IMR-90 (cell line): Measurements from ENCODE around the gene GSG1. TPM values are rescaled to one million over a fixed set of nuclear protein-coding genes. Genes with fewer than 3 reads are reported as not detected.
A peak's percentile ranks its signal among the peaks of the same experiment; 100 is the strongest.

ENCODE experiments used
- ATAC-seq: fragments of 200-7000 bp; cut with Tn5 transposase; 2 replicates; pipeline ENCODE4 v1.9.1; 2020; ENCODE audit warnings: low read depth, mild to moderate bottlenecking, moderate library complexity
- BruUV-seq: library from RNA; stranded (reverse); fragments of 400-500 nt; replicated peaks from 2 replicates; lab custom pipeline; 2021; lab: Mats Ljungman, UMichigan
- CTCF ChIA-PET: fragments of 300-600 bp; formaldehyde crosslinking; extraction: SDS; loops from one replicate; lab custom pipeline; 2021; ENCODE audit warnings: antibody characterized with exemption; lab: Yijun Ruan, JAX
- POLR2A ChIA-PET: fragments of 300-600 bp; sonication (Branson Sonifier 250); formaldehyde crosslinking; loops from one replicate; lab custom pipeline; 2022; ENCODE audit warnings: antibody characterized with exemption; ENCODE audit not compliant: unreplicated experiment; lab: Charles Lee
- DNase-seq: peaks from one replicate; pipeline ENCODE4 v3.0.0; 2013
- H2AFZ ChIP-seq: replicated peaks from 2 replicates; pipeline ENCODE3; 2013; ENCODE audit warnings: low read length, mild to moderate bottlenecking; ENCODE audit not compliant: poor library complexity
- H2AK5ac ChIP-seq: 2 replicates; pipeline ENCODE4 v1.6.1; 2013; ENCODE audit warnings: low read depth, low read length, inconsistent platforms
- H2AK9ac ChIP-seq: replicated peaks from 2 replicates; pipeline ENCODE3; 2013; ENCODE audit warnings: mild to moderate bottlenecking, low read depth, low read length, moderate library complexity; ENCODE audit not compliant: poor library complexity
- H2BK120ac ChIP-seq: 2 replicates; pipeline ENCODE4 v1.6.1; 2013; ENCODE audit warnings: low read depth, low read length, inconsistent platforms
- H2BK15ac ChIP-seq: 3 replicates; pipeline ENCODE4 v1.6.1; 2013; ENCODE audit warnings: low read depth, low read length, inconsistent platforms
- H2BK20ac ChIP-seq: 2 replicates; pipeline ENCODE4 v1.6.1; 2013; ENCODE audit warnings: low read depth, mild to moderate bottlenecking, inconsistent platforms, low read length, moderate library complexity
- H2BK5ac ChIP-seq: 2 replicates; pipeline ENCODE4 v1.6.1; 2013; ENCODE audit warnings: mild to moderate bottlenecking, low read depth, low read length, inconsistent platforms; ENCODE audit not compliant: poor library complexity, severe bottlenecking
- H3K14ac ChIP-seq: replicated peaks from 2 replicates; pipeline ENCODE4 v1.6.1; 2013; ENCODE audit warnings: low read depth, low read length, inconsistent platforms
- H3K18ac ChIP-seq: 2 replicates; pipeline ENCODE4 v1.6.1; 2013; ENCODE audit warnings: low read depth, low read length, control low read depth
- H3K23ac ChIP-seq: 2 replicates; pipeline ENCODE4 v1.6.1; 2013; ENCODE audit warnings: low read depth, low read length, inconsistent platforms
- H3K27ac ChIP-seq: 2 replicates; pipeline ENCODE4 v1.5.1; 2013; ENCODE audit warnings: mild to moderate bottlenecking, control low read depth, low read length; ENCODE audit not compliant: insufficient read depth
- H3K27me3 ChIP-seq: 2 replicates; pipeline ENCODE4 v1.6.1; 2013; ENCODE audit warnings: low read length; ENCODE audit not compliant: control insufficient read depth, insufficient read depth
- H3K36me3 ChIP-seq: 2 replicates; pipeline ENCODE4 v1.6.1; 2013; ENCODE audit warnings: low read length, mixed read lengths; ENCODE audit not compliant: control insufficient read depth, insufficient read depth
- H3K4ac ChIP-seq: 2 replicates; pipeline ENCODE4 v1.6.1; 2013; ENCODE audit warnings: low read depth, low read length, inconsistent platforms
- H3K4me1 ChIP-seq: 2 replicates; pipeline ENCODE4 v1.6.1; 2013; ENCODE audit warnings: low read length, mixed read lengths; ENCODE audit not compliant: control insufficient read depth, insufficient read depth
- H3K4me2 ChIP-seq: 2 replicates; pipeline ENCODE4 v1.6.1; 2013; ENCODE audit warnings: low read depth, mild to moderate bottlenecking, control low read depth, low read length, moderate library complexity
- H3K4me3 ChIP-seq: 2 replicates; pipeline ENCODE4 v1.5.1; 2013; ENCODE audit warnings: low read depth, mild to moderate bottlenecking, control low read depth, low read length, moderate library complexity; ENCODE audit not compliant: insufficient read depth
- H3K56ac ChIP-seq: 2 replicates; pipeline ENCODE4 v1.6.1; 2013; ENCODE audit warnings: low read length, inconsistent platforms; ENCODE audit not compliant: insufficient read depth; ENCODE audit errors: extremely low read depth
- H3K79me1 ChIP-seq, 2 experiments: 2 replicates each; pipeline ENCODE4 v1.6.1; 2013; ENCODE audit warnings: low read length in 2 of 2, inconsistent platforms in 1 of 2, low read depth in 1 of 2
- H3K9ac ChIP-seq: 2 replicates; pipeline ENCODE4 v1.6.1; 2013; ENCODE audit warnings: low read depth, low read length, control low read depth
- H3K9me1 ChIP-seq: 2 replicates; pipeline ENCODE4 v1.6.1; 2013; ENCODE audit warnings: low read length, inconsistent platforms; ENCODE audit not compliant: insufficient read depth
- H3K9me3 ChIP-seq: 2 replicates; pipeline ENCODE4 v1.6.1; 2013; ENCODE audit warnings: low read length; ENCODE audit not compliant: control insufficient read depth, insufficient read depth
- H4K20me1 ChIP-seq: 2 replicates; pipeline ENCODE4 v1.6.1; 2013; ENCODE audit warnings: low read length, inconsistent platforms; ENCODE audit not compliant: insufficient read depth
- H4K5ac ChIP-seq: 2 replicates; pipeline ENCODE4 v1.6.1; 2013; ENCODE audit warnings: mild to moderate bottlenecking, low read depth, low read length, control low read depth
- H4K8ac ChIP-seq, 2 experiments: 2 replicates each; pipeline ENCODE4 v1.6.1; 2013; ENCODE audit warnings: low read depth in 2 of 2, low read length in 2 of 2, control low read depth in 1 of 2, inconsistent platforms in 1 of 2
- H4K91ac ChIP-seq: 2 replicates; pipeline ENCODE4 v1.6.1; 2013; ENCODE audit warnings: low read depth, low read length, inconsistent platforms; ENCODE audit not compliant: insufficient read depth
- BHLHE40 ChIP-seq: fragments of 150-350 bp; IDR thresholded peaks from 2 replicates; pipeline ENCODE4 v1.6.1; 2016; ENCODE audit warnings: mild to moderate bottlenecking, low read depth, low read length
- CEBPB ChIP-seq: IDR thresholded peaks from 2 replicates; pipeline ENCODE4 v1.6.1; 2012; ENCODE audit warnings: low read depth, low read length, improper control_type of control experiment
- MAFK ChIP-seq: IDR thresholded peaks from 2 replicates; pipeline ENCODE4 v1.6.1; 2012; ENCODE audit warnings: low read depth, low read length, improper control_type of control experiment
- MAZ ChIP-seq: IDR thresholded peaks from 2 replicates; pipeline ENCODE4 v1.6.1; 2012; ENCODE audit warnings: low read depth, mild to moderate bottlenecking, low read length, improper control_type of control experiment, moderate library complexity, borderline replicate concordance
- NFE2L2 ChIP-seq: fragments of 150-350 bp; IDR thresholded peaks from 2 replicates; pipeline ENCODE4 v1.6.1; 2016; ENCODE audit warnings: low read depth, mild to moderate bottlenecking, low read length
- POLR2A ChIP-seq: IDR thresholded peaks from 2 replicates; pipeline ENCODE4 v1.6.1; 2012; ENCODE audit warnings: mild to moderate bottlenecking, low read depth, low read length
- RCOR1 ChIP-seq: IDR thresholded peaks from 2 replicates; pipeline ENCODE4 v1.6.1; 2012; ENCODE audit warnings: mild to moderate bottlenecking, low read length, improper control_type of control experiment; ENCODE audit not compliant: insufficient replicate concordance
- RFX5 ChIP-seq: IDR thresholded peaks from 2 replicates; pipeline ENCODE4 v1.8.0; 2012; ENCODE audit warnings: low read depth, mild to moderate bottlenecking, low read length, moderate library complexity
- dilution Hi-C: fragments of 300-500 bp; cut with HindIII; formaldehyde crosslinking; loops from one replicate; pipeline ENCODE4 v1.14.3; 2018; ENCODE audit warnings: low sequenced_read_pairs; ENCODE audit not compliant: unreplicated experiment
- in situ Hi-C: fragments of 300-500 bp; cut with MboI; formaldehyde crosslinking; loops from 3 replicates; pipeline ENCODE4 v1.14.3; 2019; ENCODE audit warnings: low sequenced_read_pairs, inconsistent platforms, mixed read lengths
- intact Hi-C: fragments of 100-400 bp; cut with micrococcal nuclease; formaldehyde crosslinking; loops from 2 replicates; pipeline ENCODE4 v1.10.0; 2022
- polyA plus RNA-seq, 3 experiments: library from polyadenylated mRNA; depleted of rRNA; stranded (reverse); fragments of >200 nt; gene quantifications; 2 replicates each; pipeline ENCODE4 v1.2.3, GENCODE V29; 2012; ENCODE audit warnings: low replicate concordance in 1 of 3
- total RNA-seq: library from RNA; depleted of rRNA; stranded (reverse); fragments of >200 nt; gene quantifications from 2 replicates; pipeline ENCODE4 v1.2.3, GENCODE V29; 2012
- TF ChIP-seq, protein P1 (sequence below): conservative IDR thresholded peaks from 2 replicates; pipeline ENCODE4 v1.5.1; 2012; ENCODE audit warnings: mild to moderate bottlenecking, low read depth, low read length, improper control_type of control experiment

GSG1 gene
- total and polyA plus RNA-seq, 2 of the 4 experiments (the other 2 are of a cell fraction) = 1.8 to 2.9 TPM

DNA sequence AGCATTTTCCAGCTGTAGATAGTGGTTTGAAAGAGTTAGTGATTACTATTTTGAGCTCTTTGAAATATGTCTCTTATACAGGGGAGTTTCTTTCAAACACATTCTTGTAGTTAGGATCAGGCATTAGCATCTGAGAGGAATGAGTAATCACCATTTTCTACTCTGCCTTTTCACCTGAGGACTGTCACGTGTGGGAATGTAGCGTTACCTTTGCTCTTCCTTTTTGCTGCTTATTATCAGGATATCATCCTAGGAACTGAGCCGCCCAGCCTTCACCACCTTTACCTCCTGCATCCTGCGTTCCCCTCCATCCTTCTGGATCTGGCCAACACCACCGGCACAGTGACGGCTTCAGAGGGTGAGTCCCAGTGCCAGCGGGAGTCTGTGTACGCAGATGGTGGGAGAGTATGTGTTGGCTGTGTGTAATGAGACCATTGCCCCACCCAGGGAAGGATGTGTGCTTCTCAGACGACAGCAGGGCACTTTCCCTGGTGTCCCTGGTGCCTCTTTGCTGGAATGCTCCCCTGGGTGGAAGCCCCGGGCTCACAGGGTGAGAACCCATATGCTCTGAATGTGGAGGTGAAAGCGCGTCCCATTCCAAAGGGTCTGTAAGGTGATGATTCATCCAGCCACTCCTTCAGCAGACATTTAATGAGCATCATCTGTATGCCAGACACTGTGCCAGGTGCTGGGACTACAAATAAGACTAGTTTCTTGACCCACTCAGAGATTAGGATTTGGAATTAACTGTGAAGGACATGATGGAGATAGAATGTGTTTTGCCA, 27.5 kb downstream of the GSG1 start (continued):
- TF ChIP-seq, protein P1, sequence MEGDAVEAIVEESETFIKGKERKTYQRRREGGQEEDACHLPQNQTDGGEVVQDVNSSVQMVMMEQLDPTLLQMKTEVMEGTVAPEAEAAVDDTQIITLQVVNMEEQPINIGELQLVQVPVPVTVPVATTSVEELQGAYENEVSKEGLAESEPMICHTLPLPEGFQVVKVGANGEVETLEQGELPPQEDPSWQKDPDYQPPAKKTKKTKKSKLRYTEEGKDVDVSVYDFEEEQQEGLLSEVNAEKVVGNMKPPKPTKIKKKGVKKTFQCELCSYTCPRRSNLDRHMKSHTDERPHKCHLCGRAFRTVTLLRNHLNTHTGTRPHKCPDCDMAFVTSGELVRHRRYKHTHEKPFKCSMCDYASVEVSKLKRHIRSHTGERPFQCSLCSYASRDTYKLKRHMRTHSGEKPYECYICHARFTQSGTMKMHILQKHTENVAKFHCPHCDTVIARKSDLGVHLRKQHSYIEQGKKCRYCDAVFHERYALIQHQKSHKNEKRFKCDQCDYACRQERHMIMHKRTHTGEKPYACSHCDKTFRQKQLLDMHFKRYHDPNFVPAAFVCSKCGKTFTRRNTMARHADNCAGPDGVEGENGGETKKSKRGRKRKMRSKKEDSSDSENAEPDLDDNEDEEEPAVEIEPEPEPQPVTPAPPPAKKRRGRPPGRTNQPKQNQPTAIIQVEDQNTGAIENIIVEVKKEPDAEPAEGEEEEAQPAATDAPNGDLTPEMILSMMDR = no peak
- no peak for TF ChIP-seq BHLHE40

DNA sequence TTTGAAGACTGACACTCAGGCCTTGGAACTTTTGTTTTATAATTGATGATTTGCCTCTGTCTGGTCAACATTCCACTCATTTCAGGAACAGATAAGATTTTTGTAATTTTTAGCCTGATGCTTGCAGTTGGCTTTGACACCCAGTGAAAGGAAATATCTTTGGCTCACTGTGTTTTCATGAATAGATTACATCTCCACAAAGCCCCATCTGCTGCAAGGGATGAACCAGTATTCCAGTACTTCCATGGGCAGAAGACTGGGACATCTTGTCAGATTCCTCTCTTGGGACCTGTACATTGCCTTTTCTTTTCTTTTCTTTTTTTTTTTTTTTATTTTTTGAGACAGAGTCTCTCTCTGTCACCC, 28.4 kb downstream of the GSG1 start:
- no TSS peak for BruUV-seq
- H3K23ac ChIP-seq = no peak overlapping the region
- H3K36me3 ChIP-seq = peaks cover 5% of the 10 kb centered on the region
- ChIA-PET CTCF (interaction anchor here (0.7 kb wide), 1 partner anchor 55 kb away, joined by 9 read pairs; no protein-coding TSS in a partner anchor), POLR2A (no interaction called here)
- H3K27me3 ChIP-seq = no peaks in the 10 kb centered on the region
- H3K4me3 ChIP-seq = no peak overlapping the region
- H2BK15ac ChIP-seq = no peak overlapping the region
- H4K5ac ChIP-seq = no peak overlapping the region
- H3K4ac ChIP-seq = no peak overlapping the region
- H2AK5ac ChIP-seq = no peak overlapping the region
- no peak overlapping the region for H3K4me2 ChIP-seq
- no peaks in the 10 kb centered on the region for H4K20me1 ChIP-seq
- TF ChIP-seq POLR2A = no peak
- TF ChIP-seq, protein P1 = no peak
- TF ChIP-seq RCOR1 = no peak
- TF ChIP-seq NFE2L2 = no peak
- no peak for TF ChIP-seq RFX5
- TF ChIP-seq MAZ = no peak
- no peak for TF ChIP-seq CEBPB
- TF ChIP-seq MAFK = no peak
- no peaks in the 10 kb centered on the region; the same call in 1 of the 2 replicates for H3K9me3 ChIP-seq
- H4K91ac ChIP-seq = no peak overlapping the region
- H2BK5ac ChIP-seq = no peak overlapping the region
- H3K56ac ChIP-seq = no peak overlapping the region
- no peak overlapping the region for H3K18ac ChIP-seq
- no peak overlapping the region for H2AFZ ChIP-seq
- H3K14ac ChIP-seq = no peak overlapping the region
- H3K4me1 ChIP-seq = peaks cover 9% of the 10 kb centered on the region
- ATAC-seq (peak; percentile 70), DNase-seq (peak; percentile 15)
- no peak overlapping the region for H3K9ac ChIP-seq
- no peaks in the 10 kb centered on the region for H3K79me1 ChIP-seq
- H3K9me1 ChIP-seq = 0 out of 2 replicates have a peak, but pooled peaks cover 17% of the 10 kb centered on the region
- intact Hi-C loops = no loop called here
- H2BK120ac ChIP-seq = no peak overlapping the region
- dilution Hi-C loops = no loop called here
- in situ Hi-C loops = no loop called here
- no peak overlapping the region for H3K27ac ChIP-seq
- no peak overlapping the region for H2BK20ac ChIP-seq
- H4K8ac ChIP-seq = no peak overlapping the region
- no peak overlapping the region for H2AK9ac ChIP-seq
